ENCODE data around the gene ZNF133.

DNA sequence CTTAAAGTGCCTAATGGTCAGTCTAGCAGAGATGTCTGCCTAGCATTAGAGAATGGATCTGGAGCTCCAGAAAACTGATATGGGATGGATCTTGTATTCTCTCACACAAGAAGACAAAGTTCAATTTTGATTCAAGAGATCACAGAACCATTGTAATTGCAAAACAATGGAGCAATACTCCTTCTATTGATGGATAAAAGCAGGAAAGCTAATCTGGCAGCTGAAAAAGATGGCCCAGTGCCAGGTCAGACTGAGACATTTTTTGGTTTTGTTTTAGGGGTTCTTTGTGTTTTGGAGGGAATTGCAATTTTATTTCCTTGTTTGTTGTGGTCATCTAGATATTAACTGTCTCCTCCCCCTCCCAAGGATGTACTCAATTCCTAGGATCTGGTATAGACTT lies 14.6 kb upstream of the ZNF133 start:
- no peak for TF ChIP-seq POLR2AphosphoS5 (IDR thresholded peaks at IDR 0.05; ENCODE audit: borderline replicate concordance, low read depth, low read length)
- TF ChIP-seq EZH2 (IDR thresholded peaks at IDR 0.05), result no peak
